IMR-90 (cell line): Measurements from ENCODE around the gene URM1. TPM values are rescaled to one million over a fixed set of nuclear protein-coding genes. Genes with fewer than 3 reads are reported as not detected.

Source experiments
- ATAC-seq: fragments of 200-7000 bp; cut with Tn5 transposase; 2 replicates; pipeline ENCODE4 v1.9.1; 2020; ENCODE audit warnings: low read depth, mild to moderate bottlenecking, moderate library complexity
- BruUV-seq: library from RNA; stranded (reverse); fragments of 400-500 nt; replicated peaks from 2 replicates; lab custom pipeline; 2021; lab: Mats Ljungman, UMichigan
- CTCF ChIA-PET: fragments of 300-600 bp; formaldehyde crosslinking; extraction: SDS; loops from one replicate; lab custom pipeline; 2021; ENCODE audit warnings: antibody characterized with exemption; lab: Yijun Ruan, JAX
- POLR2A ChIA-PET: fragments of 300-600 bp; sonication (Branson Sonifier 250); formaldehyde crosslinking; loops from one replicate; lab custom pipeline; 2022; ENCODE audit warnings: antibody characterized with exemption; ENCODE audit not compliant: unreplicated experiment; lab: Charles Lee
- DNase-seq: peaks from one replicate; pipeline ENCODE4 v3.0.0; 2013
- H2AFZ ChIP-seq: replicated peaks from 2 replicates; pipeline ENCODE3; 2013; ENCODE audit warnings: low read length, mild to moderate bottlenecking; ENCODE audit not compliant: poor library complexity
- H2AK5ac ChIP-seq: 2 replicates; pipeline ENCODE4 v1.6.1; 2013; ENCODE audit warnings: low read depth, low read length, inconsistent platforms
- H2AK9ac ChIP-seq: replicated peaks from 2 replicates; pipeline ENCODE3; 2013; ENCODE audit warnings: mild to moderate bottlenecking, low read depth, low read length, moderate library complexity; ENCODE audit not compliant: poor library complexity
- H2BK120ac ChIP-seq: 2 replicates; pipeline ENCODE4 v1.6.1; 2013; ENCODE audit warnings: low read depth, low read length, inconsistent platforms
- H2BK15ac ChIP-seq: 3 replicates; pipeline ENCODE4 v1.6.1; 2013; ENCODE audit warnings: low read depth, low read length, inconsistent platforms
- H2BK20ac ChIP-seq: 2 replicates; pipeline ENCODE4 v1.6.1; 2013; ENCODE audit warnings: low read depth, mild to moderate bottlenecking, inconsistent platforms, low read length, moderate library complexity
- H2BK5ac ChIP-seq: 2 replicates; pipeline ENCODE4 v1.6.1; 2013; ENCODE audit warnings: mild to moderate bottlenecking, low read depth, low read length, inconsistent platforms; ENCODE audit not compliant: poor library complexity, severe bottlenecking
- H3K14ac ChIP-seq: replicated peaks from 2 replicates; pipeline ENCODE4 v1.6.1; 2013; ENCODE audit warnings: low read depth, low read length, inconsistent platforms
- H3K18ac ChIP-seq: 2 replicates; pipeline ENCODE4 v1.6.1; 2013; ENCODE audit warnings: low read depth, low read length, control low read depth
- H3K23ac ChIP-seq: 2 replicates; pipeline ENCODE4 v1.6.1; 2013; ENCODE audit warnings: low read depth, low read length, inconsistent platforms
- H3K27ac ChIP-seq: 2 replicates; pipeline ENCODE4 v1.5.1; 2013; ENCODE audit warnings: mild to moderate bottlenecking, control low read depth, low read length; ENCODE audit not compliant: insufficient read depth
- H3K27me3 ChIP-seq: 2 replicates; pipeline ENCODE4 v1.6.1; 2013; ENCODE audit warnings: low read length; ENCODE audit not compliant: control insufficient read depth, insufficient read depth
- H3K36me3 ChIP-seq: 2 replicates; pipeline ENCODE4 v1.6.1; 2013; ENCODE audit warnings: low read length, mixed read lengths; ENCODE audit not compliant: control insufficient read depth, insufficient read depth
- H3K4ac ChIP-seq: 2 replicates; pipeline ENCODE4 v1.6.1; 2013; ENCODE audit warnings: low read depth, low read length, inconsistent platforms
- H3K4me1 ChIP-seq: 2 replicates; pipeline ENCODE4 v1.6.1; 2013; ENCODE audit warnings: low read length, mixed read lengths; ENCODE audit not compliant: control insufficient read depth, insufficient read depth
- H3K4me2 ChIP-seq: 2 replicates; pipeline ENCODE4 v1.6.1; 2013; ENCODE audit warnings: low read depth, mild to moderate bottlenecking, control low read depth, low read length, moderate library complexity
- H3K4me3 ChIP-seq: 2 replicates; pipeline ENCODE4 v1.5.1; 2013; ENCODE audit warnings: low read depth, mild to moderate bottlenecking, control low read depth, low read length, moderate library complexity; ENCODE audit not compliant: insufficient read depth
- H3K56ac ChIP-seq: 2 replicates; pipeline ENCODE4 v1.6.1; 2013; ENCODE audit warnings: low read length, inconsistent platforms; ENCODE audit not compliant: insufficient read depth; ENCODE audit errors: extremely low read depth
- H3K79me1 ChIP-seq, 2 experiments: 2 replicates each; pipeline ENCODE4 v1.6.1; 2013; ENCODE audit warnings: low read length in 2 of 2, inconsistent platforms in 1 of 2, low read depth in 1 of 2
- H3K9ac ChIP-seq: 2 replicates; pipeline ENCODE4 v1.6.1; 2013; ENCODE audit warnings: low read depth, low read length, control low read depth
- H3K9me1 ChIP-seq: 2 replicates; pipeline ENCODE4 v1.6.1; 2013; ENCODE audit warnings: low read length, inconsistent platforms; ENCODE audit not compliant: insufficient read depth
- H3K9me3 ChIP-seq: 2 replicates; pipeline ENCODE4 v1.6.1; 2013; ENCODE audit warnings: low read length; ENCODE audit not compliant: control insufficient read depth, insufficient read depth
- H4K20me1 ChIP-seq: 2 replicates; pipeline ENCODE4 v1.6.1; 2013; ENCODE audit warnings: low read length, inconsistent platforms; ENCODE audit not compliant: insufficient read depth
- H4K5ac ChIP-seq: 2 replicates; pipeline ENCODE4 v1.6.1; 2013; ENCODE audit warnings: mild to moderate bottlenecking, low read depth, low read length, control low read depth
- H4K8ac ChIP-seq, 2 experiments: 2 replicates each; pipeline ENCODE4 v1.6.1; 2013; ENCODE audit warnings: low read depth in 2 of 2, low read length in 2 of 2, control low read depth in 1 of 2, inconsistent platforms in 1 of 2
- H4K91ac ChIP-seq: 2 replicates; pipeline ENCODE4 v1.6.1; 2013; ENCODE audit warnings: low read depth, low read length, inconsistent platforms; ENCODE audit not compliant: insufficient read depth
- ELK1 ChIP-seq: fragments of 150-350 bp; IDR thresholded peaks from 2 replicates; pipeline ENCODE4 v1.6.1; 2016; ENCODE audit warnings: low read depth, mild to moderate bottlenecking, low read length, moderate library complexity, borderline replicate concordance
- FOS ChIP-seq: fragments of 150-350 bp; IDR thresholded peaks from 2 replicates; pipeline ENCODE4 v1.6.1; 2016; ENCODE audit warnings: low read depth, low read length
- MAFK ChIP-seq: IDR thresholded peaks from 2 replicates; pipeline ENCODE4 v1.6.1; 2012; ENCODE audit warnings: low read depth, low read length, improper control_type of control experiment
- NFE2L2 ChIP-seq: fragments of 150-350 bp; IDR thresholded peaks from 2 replicates; pipeline ENCODE4 v1.6.1; 2016; ENCODE audit warnings: low read depth, mild to moderate bottlenecking, low read length
- RAD21 ChIP-seq: IDR thresholded peaks from 2 replicates; pipeline ENCODE4 v1.6.1; 2012; ENCODE audit warnings: low read length, improper control_type of control experiment
- RFX5 ChIP-seq: IDR thresholded peaks from 2 replicates; pipeline ENCODE4 v1.8.0; 2012; ENCODE audit warnings: low read depth, mild to moderate bottlenecking, low read length, moderate library complexity
- WGBS, 2 experiments: methylation state at CpG; one replicate each; pipeline versions ENCODE4 v1.1.5 to v1.1.7; 2013; ENCODE audit warnings: missing lambda C conversion rate in 2 of 2; ENCODE audit not compliant: insufficient read length in 1 of 2; ENCODE audit errors: extremely low coverage in 2 of 2; 5-methylcytosine and 5-hydroxymethylcytosine counted together
- dilution Hi-C: fragments of 300-500 bp; cut with HindIII; formaldehyde crosslinking; loops from one replicate; pipeline ENCODE4 v1.14.3; 2018; ENCODE audit warnings: low sequenced_read_pairs; ENCODE audit not compliant: unreplicated experiment
- in situ Hi-C: fragments of 300-500 bp; cut with MboI; formaldehyde crosslinking; loops from 3 replicates; pipeline ENCODE4 v1.14.3; 2019; ENCODE audit warnings: low sequenced_read_pairs, inconsistent platforms, mixed read lengths
- intact Hi-C: fragments of 100-400 bp; cut with micrococcal nuclease; formaldehyde crosslinking; loops from 2 replicates; pipeline ENCODE4 v1.10.0; 2022
- polyA plus RNA-seq, 3 experiments: library from polyadenylated mRNA; depleted of rRNA; stranded (reverse); fragments of >200 nt; gene quantifications; 2 replicates each; pipeline ENCODE4 v1.2.3, GENCODE V29; 2012; ENCODE audit warnings: low replicate concordance in 1 of 3
- total RNA-seq: library from RNA; depleted of rRNA; stranded (reverse); fragments of >200 nt; gene quantifications from 2 replicates; pipeline ENCODE4 v1.2.3, GENCODE V29; 2012

URM1 gene
- total and polyA plus RNA-seq, 2 of the 4 experiments (the other 2 are of a cell fraction) = 33.2 to 66.9 TPM

- in situ Hi-C loops = no loop called here
- WGBS, 2 experiments = 100% methylated on average over 1 of the region's 2 CpGs; no CpG with 5 or more reads in 1 of the 2 experiments
- intact Hi-C loops = no loop called here
Observed at GRCh38 chr9:128335914-128336313, 35.3 kb upstream of the URM1 start.

More at GRCh38 chr9:128335914-128336313, 35.3 kb upstream of the URM1 start:
- no peak overlapping the region for H2BK20ac ChIP-seq
- DNase-seq (no peak), ATAC-seq (no peak)
- POLR2A ChIA-PET = no interaction called here
- H2BK5ac ChIP-seq = no peak overlapping the region
- H3K4me2 ChIP-seq = no peak overlapping the region
- no peaks in the 10 kb centered on the region for H3K27me3 ChIP-seq
- H3K79me1 ChIP-seq = peaks cover 0 to 8% of the 10 kb centered on the region in 2 experiments; a peak in 2 of 4 replicates
- no peak overlapping the region for H3K23ac ChIP-seq
- no peak overlapping the region for H2AK5ac ChIP-seq
- no peak overlapping the region for H2BK15ac ChIP-seq
- no peak overlapping the region for H2AFZ ChIP-seq
- H3K14ac ChIP-seq = no peak overlapping the region
- H2AK9ac ChIP-seq = no peak overlapping the region
- BruUV-seq = no TSS peak
- no peak overlapping the region for H3K18ac ChIP-seq
- H3K9me1 ChIP-seq = peaks cover 8% of the 10 kb centered on the region
- no peak overlapping the region for H3K56ac ChIP-seq
- no peak overlapping the region for H3K4ac ChIP-seq
- H4K8ac ChIP-seq = no peak overlapping the region
- CTCF ChIA-PET = no interaction called here
- H3K36me3 ChIP-seq = peaks cover 20% of the 10 kb centered on the region
- no peak overlapping the region for H3K9ac ChIP-seq
- H4K91ac ChIP-seq = no peak overlapping the region
- H3K9me3 ChIP-seq = no peaks in the 10 kb centered on the region
- TF ChIP-seq RAD21 (no peak), MAFK (no peak), FOS (no peak), NFE2L2 (no peak), ELK1 (no peak), RFX5 (no peak)
- no peak overlapping the region for H2BK120ac ChIP-seq
- H3K27ac ChIP-seq = no peak overlapping the region
- dilution Hi-C loops = no loop called here
- H4K20me1 ChIP-seq = no peaks in the 10 kb centered on the region
- H3K4me1 ChIP-seq = peaks cover 3% of the 10 kb centered on the region; the same call in 1 of the 2 replicates
- H4K5ac ChIP-seq = no peak overlapping the region
- H3K4me3 ChIP-seq = no peak overlapping the region
